Measurements from ENCODE around the gene ATP1B3. TPM values are rescaled to one million over a fixed set of nuclear protein-coding genes. Genes with fewer than 3 reads are reported as not detected.

ATP1B3 gene
- total RNA-seq, 2 donors from 2014 or later = 93.6 to 194 TPM

GRCh38 chr3:141934354-141934753, 57.9 kb downstream of the ATP1B3 start:
- Mint-ChIP-seq H3K4me1 (no peaks in the 10 kb centered on the region), H3K27ac (peak overlapping the region; percentile 22), H3K4me3 (no peak overlapping the region), H3K36me3 (ENCODE audit: low read depth) (no peaks in the 10 kb centered on the region), H3K27me3 (no peaks in the 10 kb centered on the region), H3K9me3 (no peaks in the 10 kb centered on the region)
- no peak for ATAC-seq (replicated peaks)

- Mint-ChIP-seq H3K9me3 (no peaks in the 10 kb centered on the region), H3K36me3 (ENCODE audit: low read depth) (no peaks in the 10 kb centered on the region), H3K27me3 (no peaks in the 10 kb centered on the region)
Observed at GRCh38 chr3:141938011-141938500, 61.6 kb downstream of the ATP1B3 start.

GRCh38 chr3:141939759-141940158, 63.3 kb downstream of the ATP1B3 start:
- H3K9me3 Mint-ChIP-seq = no peaks in the 10 kb centered on the region
- no peaks in the 10 kb centered on the region for H3K36me3 Mint-ChIP-seq (ENCODE audit: low read depth)
- H3K27ac Mint-ChIP-seq = peak overlapping the region; percentile 58
- H3K27me3 Mint-ChIP-seq = no peaks in the 10 kb centered on the region
- no peak overlapping the region for H3K4me3 Mint-ChIP-seq
- no peak for ATAC-seq (replicated peaks)
- no peaks in the 10 kb centered on the region for H3K4me1 Mint-ChIP-seq

More at GRCh38 chr3:141938011-141938500, 61.6 kb downstream of the ATP1B3 start:
- ATAC-seq (replicated peaks) = no peak
- Mint-ChIP-seq H3K4me3 (no peak overlapping the region), H3K4me1 (no peaks in the 10 kb centered on the region), H3K27ac (no peak overlapping the region)

- peak; percentile 96 for ATAC-seq (replicated peaks)
- no peaks in the 10 kb centered on the region for H3K4me1 Mint-ChIP-seq
- H3K27me3 Mint-ChIP-seq = no peaks in the 10 kb centered on the region
- no peaks in the 10 kb centered on the region for H3K9me3 Mint-ChIP-seq
- H3K36me3 Mint-ChIP-seq (ENCODE audit: low read depth) = no peaks in the 10 kb centered on the region
- peak overlapping the region; percentile 44 for H3K4me3 Mint-ChIP-seq
- peak overlapping the region; percentile 58 for H3K27ac Mint-ChIP-seq
Observed at GRCh38 chr3:141940194-141940776, 63.8 kb downstream of the ATP1B3 start.

- H3K36me3 Mint-ChIP-seq (ENCODE audit: low read depth) = no peaks in the 10 kb centered on the region
- H3K27me3 Mint-ChIP-seq = no peaks in the 10 kb centered on the region
- no peak overlapping the region for H3K4me3 Mint-ChIP-seq
- no peak overlapping the region for H3K27ac Mint-ChIP-seq
- no peaks in the 10 kb centered on the region for H3K4me1 Mint-ChIP-seq
- no peak for ATAC-seq (replicated peaks)
- no peaks in the 10 kb centered on the region for H3K9me3 Mint-ChIP-seq
Observed at GRCh38 chr3:141941093-141941492, 64.7 kb downstream of the ATP1B3 start.

GRCh38 chr3:141942006-141942405, 65.6 kb downstream of the ATP1B3 start:
- H3K4me1 Mint-ChIP-seq = no peaks in the 10 kb centered on the region
- H3K36me3 Mint-ChIP-seq (ENCODE audit: low read depth) = no peaks in the 10 kb centered on the region
- no peaks in the 10 kb centered on the region for H3K27me3 Mint-ChIP-seq
- H3K4me3 Mint-ChIP-seq = no peak overlapping the region
- no peak for ATAC-seq (replicated peaks)
- no peak overlapping the region for H3K27ac Mint-ChIP-seq
- H3K9me3 Mint-ChIP-seq = no peaks in the 10 kb centered on the region

- peaks cover 3% of the 10 kb centered on the region for H3K4me1 Mint-ChIP-seq
- ATAC-seq (replicated peaks) = no peak
- no peaks in the 10 kb centered on the region for H3K36me3 Mint-ChIP-seq (ENCODE audit: low read depth)
- no peaks in the 10 kb centered on the region for H3K9me3 Mint-ChIP-seq
- no peak overlapping the region for H3K27ac Mint-ChIP-seq
- no peak overlapping the region for H3K4me3 Mint-ChIP-seq
- no peaks in the 10 kb centered on the region for H3K27me3 Mint-ChIP-seq
Observed at GRCh38 chr3:141945726-141946485, 69.5 kb downstream of the ATP1B3 start.

- H3K9me3 Mint-ChIP-seq = no peaks in the 10 kb centered on the region
- no peaks in the 10 kb centered on the region for H3K27me3 Mint-ChIP-seq
- H3K4me3 Mint-ChIP-seq = no peak overlapping the region
- peaks cover 6% of the 10 kb centered on the region for H3K36me3 Mint-ChIP-seq (ENCODE audit: low read depth)
- H3K4me1 Mint-ChIP-seq = peaks cover 3% of the 10 kb centered on the region
- no peak for ATAC-seq (replicated peaks)
- H3K27ac Mint-ChIP-seq = no peak overlapping the region
Observed at GRCh38 chr3:141949399-141949798, 73.0 kb downstream of the ATP1B3 start.

- ATAC-seq (replicated peaks) = peak; percentile 80
- H3K4me1 Mint-ChIP-seq = peaks cover 4% of the 10 kb centered on the region
- H3K9me3 Mint-ChIP-seq = no peaks in the 10 kb centered on the region
- H3K27ac Mint-ChIP-seq = peak overlapping the region; percentile 50
- no peaks in the 10 kb centered on the region for H3K27me3 Mint-ChIP-seq
- peaks cover 6% of the 10 kb centered on the region for H3K36me3 Mint-ChIP-seq (ENCODE audit: low read depth)
- H3K4me3 Mint-ChIP-seq = no peak overlapping the region
Observed at GRCh38 chr3:141949972-141950371, 73.5 kb downstream of the ATP1B3 start.

- peaks cover 6% of the 10 kb centered on the region for H3K36me3 Mint-ChIP-seq (ENCODE audit: low read depth)
- peaks cover 8% of the 10 kb centered on the region for H3K4me1 Mint-ChIP-seq
- H3K27ac Mint-ChIP-seq = no peak overlapping the region
- no peak for ATAC-seq (replicated peaks)
- no peaks in the 10 kb centered on the region for H3K9me3 Mint-ChIP-seq
- H3K27me3 Mint-ChIP-seq = no peaks in the 10 kb centered on the region
- H3K4me3 Mint-ChIP-seq = no peak overlapping the region
Observed at GRCh38 chr3:141950572-141951493, 74.4 kb downstream of the ATP1B3 start.

GRCh38 chr3:141952611-141953010, 76.2 kb downstream of the ATP1B3 start:
- no peak for ATAC-seq (replicated peaks)
- Mint-ChIP-seq H3K27ac (no peak overlapping the region), H3K4me1 (peaks cover 8% of the 10 kb centered on the region), H3K9me3 (no peaks in the 10 kb centered on the region), H3K4me3 (no peak overlapping the region), H3K36me3 (ENCODE audit: low read depth) (peaks cover 10% of the 10 kb centered on the region), H3K27me3 (no peaks in the 10 kb centered on the region)

GRCh38 chr3:141955175-141955574, 78.7 kb downstream of the ATP1B3 start:
- Mint-ChIP-seq H3K9me3 (no peaks in the 10 kb centered on the region), H3K36me3 (ENCODE audit: low read depth) (peaks cover 19% of the 10 kb centered on the region), H3K27ac (peak overlapping the region; percentile 60), H3K4me3 (no peak overlapping the region), H3K4me1 (peaks cover 6% of the 10 kb centered on the region), H3K27me3 (no peaks in the 10 kb centered on the region)
- no peak for ATAC-seq (replicated peaks)

GRCh38 chr3:141959589-141960554, 83.4 kb downstream of the ATP1B3 start:
- peaks cover 13% of the 10 kb centered on the region for H3K36me3 Mint-ChIP-seq (ENCODE audit: low read depth)
- H3K27me3 Mint-ChIP-seq = no peaks in the 10 kb centered on the region
- H3K27ac Mint-ChIP-seq = no peak overlapping the region
- H3K9me3 Mint-ChIP-seq = no peaks in the 10 kb centered on the region
- H3K4me1 Mint-ChIP-seq = peaks cover 4% of the 10 kb centered on the region
- ATAC-seq (replicated peaks) = no peak
- no peak overlapping the region for H3K4me3 Mint-ChIP-seq
